ENCODE results near the gene GLI3. TPM values are rescaled to one million over a fixed set of nuclear protein-coding genes. Genes with fewer than 3 reads are reported as not detected.

Gene GLI3
- polyA plus RNA-seq, 2 of the 4 experiments (the other 2 are of a cell fraction) = 0.09 TPM; not detected in 1

- CTCF ChIA-PET = no interaction called here
- H3K4me1 ChIP-seq = no peaks in the 10 kb centered on the region
- no peaks in the 10 kb centered on the region for H3K9me3 ChIP-seq
- no peak overlapping the region for H3K4me3 ChIP-seq
- POLR2A ChIA-PET = no interaction called here
- 50% methylated on average over 21 of the region's 24 CpGs for WGBS (ENCODE audit: missing lambda C conversion rate)
- no peak for ATAC-seq
- TF ChIP-seq NFE2L2 (conservative IDR thresholded peaks at IDR 0.05; ENCODE audit: low read length) (no peak), NR3C1 (IDR thresholded peaks at IDR 0.05) (no peak), TFCP2L1 (CRISPR knock-in tag; IDR thresholded peaks at IDR 0.05) (no peak), POLR2AphosphoS2 (conservative IDR thresholded peaks at IDR 0.05; ENCODE audit: low read length) (no peak), KDM5A (IDR thresholded peaks at IDR 0.05) (no peak), PHF8 (IDR thresholded peaks at IDR 0.05; ENCODE audit: borderline replicate concordance, low read depth) (no peak), ESRRA (IDR thresholded peaks at IDR 0.05; ENCODE audit: borderline replicate concordance, low read length) (no peak), RFX5 (IDR thresholded peaks at IDR 0.05) (no peak), EHF (CRISPR knock-in tag; IDR thresholded peaks at IDR 0.05) (no peak), CHD2 (IDR thresholded peaks at IDR 0.05; ENCODE audit: low read length, partially characterized antibody) (no peak), CBX8 (IDR thresholded peaks at IDR 0.05) (no peak), TP53 (CRISPR knock-in tag; IDR thresholded peaks at IDR 0.05) (no peak), MAFK (IDR thresholded peaks at IDR 0.05; ENCODE audit: partially characterized antibody) (no peak), NPAS2 (CRISPR knock-in tag; IDR thresholded peaks at IDR 0.05; ENCODE audit: borderline replicate concordance) (no peak), POLR2A (IDR thresholded peaks at IDR 0.05; ENCODE audit: low read length) (no peak), ZNF302 (CRISPR knock-in tag; IDR thresholded peaks at IDR 0.05) (no peak), SREBF2 (IDR thresholded peaks at IDR 0.05) (no peak), HES2 (IDR thresholded peaks at IDR 0.05) (no peak), RARB (CRISPR knock-in tag; IDR thresholded peaks at IDR 0.05) (no peak)
- no peak overlapping the region for H3K4me2 ChIP-seq
- FAIRE-seq = no peak
- no peak overlapping the region for H3K27ac ChIP-seq
- no peak for DNase-seq (ENCODE audit: low read depth in 1 of 2, low spot score in 1 of 2)
Measured at GRCh38 chr7:42091461-42092291, 145.3 kb downstream of the GLI3 start.

GRCh38 chr7:42090806-42091205, 146.2 kb downstream of the GLI3 start:
- Histone ChIP-seq H3K4me2 (no peak overlapping the region), H3K9me3 (no peaks in the 10 kb centered on the region), H3K4me1 (no peaks in the 10 kb centered on the region), H3K4me3 (no peak overlapping the region), H3K27ac (no peak overlapping the region)
- CTCF ChIA-PET = no interaction called here
- POLR2A ChIA-PET = no interaction called here
- FAIRE-seq (no peak), DNase-seq (ENCODE audit: low read depth in 1 of 2, low spot score in 1 of 2) (no peak), ATAC-seq (no peak)
- WGBS (ENCODE audit: missing lambda C conversion rate) = 70% methylated on average over 5 of the region's 5 CpGs
- TF ChIP-seq CEBPB (IDR thresholded peaks at IDR 0.05) (no peak), HOXB13 (CRISPR knock-in tag; IDR thresholded peaks at IDR 0.05; ENCODE audit: low read depth) (no peak), KDM5A (IDR thresholded peaks at IDR 0.05) (no peak), GATA3 (IDR thresholded peaks at IDR 0.05; ENCODE audit: borderline replicate concordance) (no peak), HES2 (IDR thresholded peaks at IDR 0.05) (no peak), CTCF (IDR thresholded peaks at IDR 0.05) (no peak), EP300 (IDR thresholded peaks at IDR 0.05) (no peak), HMGXB4 (CRISPR knock-in tag; IDR thresholded peaks at IDR 0.05; ENCODE audit: borderline replicate concordance) (no peak), ZNF302 (CRISPR knock-in tag; IDR thresholded peaks at IDR 0.05) (no peak), POLR2AphosphoS2 (conservative IDR thresholded peaks at IDR 0.05; ENCODE audit: low read length) (no peak), RFX5 (IDR thresholded peaks at IDR 0.05) (no peak), RCOR1 (IDR thresholded peaks at IDR 0.05; ENCODE audit: low read depth, low read length) (no peak), PBX3 (IDR thresholded peaks at IDR 0.05) (no peak), JUNB (IDR thresholded peaks at IDR 0.05) (no peak), ESRRA (IDR thresholded peaks at IDR 0.05; ENCODE audit: borderline replicate concordance, low read length) (no peak), HOXB5 (CRISPR knock-in tag; IDR thresholded peaks at IDR 0.05) (no peak), HEYL (CRISPR knock-in tag; IDR thresholded peaks at IDR 0.05) (no peak), PHF8 (IDR thresholded peaks at IDR 0.05; ENCODE audit: borderline replicate concordance, low read depth) (no peak), USF2 (IDR thresholded peaks at IDR 0.05) (no peak)
